Activated CD8-positive, alpha-beta T cell treated with anti-CD3 and anti-CD28 coated beads for 36 hours (primary cell): ENCODE results near the gene ABCA6. TPM values are rescaled to one million over a fixed set of nuclear protein-coding genes. Genes with fewer than 3 reads are reported as not detected.

Experiments
- ATAC-seq: fragments of 200-7000 bp; cut with Tn5 transposase; one replicate; pipeline ENCODE4 v1.10.0; 2021; ENCODE audit warnings: mild to moderate bottlenecking, moderate library complexity
- CTCF ChIA-PET: fragments of 350-600 bp; sonication (Branson Sonifier 250); formaldehyde crosslinking; loops from one replicate; lab custom pipeline; 2021; ENCODE audit warnings: antibody characterized with exemption; lab: Charles Lee
- POLR2A ChIA-PET: fragments of 350-600 bp; sonication (Branson Sonifier 250); formaldehyde crosslinking; loops from one replicate; lab custom pipeline; 2021; ENCODE audit warnings: antibody characterized with exemption; lab: Charles Lee
- DNase-seq: peaks from one replicate; pipeline ENCODE4 v3.0.0-alpha.2; 2020
- H3K27ac Mint-ChIP-seq: one replicate; pipeline ENCODE4 v1.8.0; 2021; ENCODE audit warnings: mild to moderate bottlenecking, mixed read lengths
- H3K27me3 Mint-ChIP-seq: one replicate; pipeline ENCODE4 v1.8.0; 2021; ENCODE audit warnings: mixed read lengths
- H3K36me3 Mint-ChIP-seq: one replicate; pipeline ENCODE4 v1.8.0; 2021; ENCODE audit warnings: low read depth, mixed read lengths
- H3K4me1 Mint-ChIP-seq: one replicate; pipeline ENCODE4 v1.8.0; 2021; ENCODE audit warnings: low read depth, mixed read lengths
- H3K4me3 Mint-ChIP-seq: one replicate; pipeline ENCODE4 v1.8.0; 2021; ENCODE audit warnings: mild to moderate bottlenecking, moderate library complexity, mixed read lengths
- H3K9me3 Mint-ChIP-seq: one replicate; pipeline ENCODE4 v1.8.0; 2021; ENCODE audit warnings: mixed read lengths
- CTCF ChIP-seq: fragments of 200-600 bp; IDR thresholded peaks from one replicate; pipeline ENCODE4 v1.8.0; 2022; ENCODE audit warnings: antibody characterized with exemption, mild to moderate bottlenecking
- intact Hi-C: fragments of 100-400 bp; cut with micrococcal nuclease; formaldehyde crosslinking; loops from one replicate; pipeline ENCODE4 v1.10.0; 2022
- total RNA-seq, 2 experiments: library from RNA; stranded (reverse); gene quantifications; one replicate each; pipeline ENCODE4 v1.2.3, GENCODE V29; 2021

The ABCA6 gene
- total RNA-seq, 2 experiments from 2014 or later: not detected

- CTCF ChIA-PET: no interaction called here
Observed at GRCh38 chr17:69147460-69147859, 5.8 kb upstream of the ABCA6 start.

GRCh38 chr17:69144331-69145255, 2.9 kb upstream of the ABCA6 start:
- no peak overlapping the region for H3K4me3 Mint-ChIP-seq
- no peaks in the 10 kb centered on the region for H3K36me3 Mint-ChIP-seq
- no peaks in the 10 kb centered on the region for H3K9me3 Mint-ChIP-seq
- CTCF ChIA-PET: interaction anchor here (0.9 kb wide), 1 partner anchor 53 kb away, joined by 3 read pairs; no protein-coding TSS in a partner anchor
- no peak for TF ChIP-seq CTCF
- POLR2A ChIA-PET: interaction anchor here (0.6 kb wide), 1 partner anchor 144 kb away, joined by 3 read pairs; no protein-coding TSS in a partner anchor
- ATAC-seq: no peak
- no peaks in the 10 kb centered on the region for H3K4me1 Mint-ChIP-seq
- intact Hi-C loops: no loop called here
- peaks cover 2% of the 10 kb centered on the region for H3K27me3 Mint-ChIP-seq
- no peak overlapping the region for H3K27ac Mint-ChIP-seq
- DNase-seq: no peak

More at GRCh38 chr17:69147460-69147859, 5.8 kb upstream of the ABCA6 start:
- Mint-ChIP-seq H3K4me1 (no peaks in the 10 kb centered on the region), H3K4me3 (no peak overlapping the region), H3K27ac (no peak overlapping the region), H3K36me3 (no peaks in the 10 kb centered on the region), H3K9me3 (no peaks in the 10 kb centered on the region), H3K27me3 (peaks cover 2% of the 10 kb centered on the region)
- TF ChIP-seq CTCF: no peak
- intact Hi-C loops: no loop called here
- DNase-seq (no peak), ATAC-seq (no peak)
- POLR2A ChIA-PET: no interaction called here

- H3K36me3 Mint-ChIP-seq: no peaks in the 10 kb centered on the region
- H3K27me3 Mint-ChIP-seq: peaks cover 2% of the 10 kb centered on the region
- no peak overlapping the region for H3K4me3 Mint-ChIP-seq
- H3K4me1 Mint-ChIP-seq: no peaks in the 10 kb centered on the region
- intact Hi-C loops: no loop called here
- ChIA-PET POLR2A (no interaction called here), CTCF (no interaction called here)
- no peak overlapping the region for H3K27ac Mint-ChIP-seq
- ATAC-seq (no peak), DNase-seq (no peak)
- no peaks in the 10 kb centered on the region for H3K9me3 Mint-ChIP-seq
- no peak for TF ChIP-seq CTCF
Observed at GRCh38 chr17:69143683-69144231, 2.1 kb upstream of the ABCA6 start.

- CTCF ChIA-PET: no interaction called here
- no peaks in the 10 kb centered on the region for H3K36me3 Mint-ChIP-seq
Observed at GRCh38 chr17:69143151-69143550, 1.5 kb upstream of the ABCA6 start.

More at GRCh38 chr17:69143151-69143550, 1.5 kb upstream of the ABCA6 start:
- DNase-seq (no peak), ATAC-seq (no peak)
- Mint-ChIP-seq H3K27ac (no peak overlapping the region), H3K4me1 (no peaks in the 10 kb centered on the region), H3K4me3 (no peak overlapping the region), H3K27me3 (peaks cover 2% of the 10 kb centered on the region), H3K9me3 (no peaks in the 10 kb centered on the region)
- POLR2A ChIA-PET: no interaction called here
- no peak for TF ChIP-seq CTCF
- intact Hi-C loops: no loop called here
